Upper lobe of left lung (tissue), 6 donors: Measurements from ENCODE around the gene MEGF6. TPM values are rescaled to one million over a fixed set of nuclear protein-coding genes. Genes with fewer than 3 reads are reported as not detected.
A peak's percentile ranks its signal among the peaks of the same experiment; 100 is the strongest.

Source experiments
- ATAC-seq, 2 donors: fragments of 200-7000 bp; cut with Tn5 transposase; one replicate each; pipeline ENCODE4 v1.9.1; 2022; ENCODE audit warnings: mild to moderate bottlenecking in 2 of 2, moderate library complexity in 2 of 2; ENCODE audit not compliant: low FRiP score in 2 of 2
- DNase-seq, 2 donors: peaks; one replicate each; pipeline ENCODE4 v3.0.0-alpha.2; 2019 to 2020
- H3K27ac ChIP-seq, 4 donors: fragments of 200-600 bp; sonication (generic); one replicate each; pipeline ENCODE4 v1.5.1; 2016 to 2019
- H3K27me3 ChIP-seq, 4 donors: fragments of 200-600 bp; sonication (generic); one replicate each; pipeline ENCODE4 v1.5.1; 2017 to 2019
- H3K36me3 ChIP-seq, 4 donors: fragments of 200-600 bp; sonication (generic); one replicate each; pipeline ENCODE4 v1.5.1; 2016 to 2019
- H3K4me1 ChIP-seq, 4 donors: fragments of 200-600 bp; sonication (generic); one replicate each; pipeline ENCODE4 v1.5.1; 2018 to 2019
- H3K4me3 ChIP-seq, 4 donors: fragments of 200-600 bp; sonication (generic); one replicate each; pipeline ENCODE4 v1.5.1; 2017 to 2019; ENCODE audit warnings: mild to moderate bottlenecking in 2 of 4, moderate library complexity in 1 of 4
- H3K9me3 ChIP-seq, 4 donors: fragments of 200-600 bp; sonication (generic); one replicate each; pipeline ENCODE4 v1.5.1; 2018 to 2019
- CTCF ChIP-seq, 6 experiments: fragments of 450-650 bp in 4 of 6; fragments of 200-600 bp in 2 of 6; sonication (generic) in 2 of 6; IDR thresholded peaks; one replicate each; pipeline ENCODE4 v1.5.1; 2016 to 2019; ENCODE audit warnings: antibody characterized with exemption in 6 of 6
- EP300 ChIP-seq, 4 donors: sonication (generic); formaldehyde crosslinking; IDR thresholded peaks; one replicate each; pipeline ENCODE4 v1.5.1; 2017; ENCODE audit warnings: antibody characterized with exemption in 4 of 4, control low read depth in 2 of 4
- POLR2A ChIP-seq, 4 donors: fragments of 450-650 bp; IDR thresholded peaks; one replicate each; pipeline ENCODE4 v1.5.1; 2016 to 2017; ENCODE audit warnings: antibody characterized with exemption in 4 of 4, mild to moderate bottlenecking in 2 of 4
- POLR2AphosphoS5 ChIP-seq, 2 donors: sonication (generic); formaldehyde crosslinking; IDR thresholded peaks; one replicate each; pipeline ENCODE4 v1.5.1; 2017; ENCODE audit warnings: antibody characterized with exemption in 2 of 2
- WGBS, 2 donors: methylation state at CpG; one replicate each; pipeline ENCODE4 v1.1.5; 2017 to 2018; 5-methylcytosine and 5-hydroxymethylcytosine counted together
- total RNA-seq, 6 donors: library from RNA; depleted of rRNA in 4 of 6; stranded (reverse); fragments of >200 nt in 4 of 6; gene quantifications; one replicate each; pipeline versions ENCODE4 v1.1.0 to v1.2.1, GENCODE V29; 2016 to 2021
- donor health status: DM: no; HTN: no; CAD: no; lungs with moderate emphysema.
- donor health status: DM: no; HTN: yes; CAD: no; lungs with severe emphysema.

The MEGF6 gene
- total RNA-seq, 6 donors from 2014 or later, result 23.8 to 128 (median 83.5) TPM

GRCh38 chr1:3506943-3507342, 104.4 kb downstream of the MEGF6 start:
- Histone ChIP-seq H3K27ac (no peak overlapping the region), H3K36me3 (peaks cover 0 to 27% (median 13%) of the 10 kb centered on the region in 4 donors), H3K27me3 (no peaks in the 10 kb centered on the region), H3K4me1 (peaks cover 0 to 17% (median 10%) of the 10 kb centered on the region in 4 donors), H3K4me3 (no peak overlapping the region), H3K9me3 (no peaks in the 10 kb centered on the region)
- peak in 1 of 2 donors; percentile 21 for DNase-seq
- WGBS, 2 donors, result 92 to 93% methylated on average over 7 of the region's 7 CpGs
- TF ChIP-seq CTCF (IDR thresholded peaks at IDR 0.05), result no peak
- TF ChIP-seq EP300 (IDR thresholded peaks at IDR 0.05), result no peak
- TF ChIP-seq POLR2A (IDR thresholded peaks at IDR 0.05), result no peak
- no peak for TF ChIP-seq POLR2AphosphoS5 (IDR thresholded peaks at IDR 0.05)
- ATAC-seq, result no peak

- Histone ChIP-seq H3K27ac (no peak overlapping the region), H3K4me1 (peaks cover 0 to 17% (median 10%) of the 10 kb centered on the region in 4 donors), H3K36me3 (peaks cover 0 to 27% (median 13%) of the 10 kb centered on the region in 4 donors), H3K4me3 (no peak overlapping the region), H3K27me3 (no peaks in the 10 kb centered on the region), H3K9me3 (no peaks in the 10 kb centered on the region)
- 93 to 100% methylated on average over 3 to 14 of the region's 15 CpGs for WGBS, 2 donors
- TF ChIP-seq CTCF (IDR thresholded peaks at IDR 0.05), result no peak
- no peak for TF ChIP-seq POLR2A (IDR thresholded peaks at IDR 0.05)
- TF ChIP-seq POLR2AphosphoS5 (IDR thresholded peaks at IDR 0.05), result no peak
- DNase-seq (peak in 1 of 2 donors; percentile 70), ATAC-seq (no peak)
Measured at GRCh38 chr1:3506041-3506440, 105.3 kb downstream of the MEGF6 start.

- Histone ChIP-seq H3K9me3 (no peaks in the 10 kb centered on the region), H3K4me3 (no peak overlapping the region), H3K27ac (peak overlapping the region; percentile 15 to 73 (median 50)), H3K4me1 (peaks cover 0 to 17% (median 10%) of the 10 kb centered on the region in 4 donors), H3K36me3 (peaks cover 0 to 32% (median 15%) of the 10 kb centered on the region in 4 donors), H3K27me3 (no peaks in the 10 kb centered on the region)
- WGBS, 2 donors, result 86 to 97% methylated on average over 11 to 16 of the region's 20 CpGs
- no peak for ATAC-seq
- DNase-seq, result peak in 1 of 2 donors; percentile 79
- TF ChIP-seq POLR2A (IDR thresholded peaks at IDR 0.05) (no peak), CTCF (IDR thresholded peaks at IDR 0.05) (no peak), EP300 (IDR thresholded peaks at IDR 0.05) (no peak), POLR2AphosphoS5 (IDR thresholded peaks at IDR 0.05) (no peak)
Measured at GRCh38 chr1:3505161-3505560, 106.1 kb downstream of the MEGF6 start.

- Histone ChIP-seq H3K9me3 (no peaks in the 10 kb centered on the region), H3K27ac (peak overlapping the region; percentile 15 to 73 (median 50)), H3K27me3 (no peaks in the 10 kb centered on the region), H3K4me1 (peaks cover 0 to 17% (median 10%) of the 10 kb centered on the region in 4 donors), H3K36me3 (peaks cover 0 to 34% (median 16%) of the 10 kb centered on the region in 4 donors), H3K4me3 (no peak overlapping the region)
- ATAC-seq (peak in 1 of 2 donors; percentile 53), DNase-seq (no peak)
- WGBS, 2 donors, result 60 to 90% methylated on average over 2 to 5 of the region's 7 CpGs
- TF ChIP-seq POLR2AphosphoS5 (IDR thresholded peaks at IDR 0.05), result no peak
- TF ChIP-seq POLR2A (IDR thresholded peaks at IDR 0.05), result no peak
- TF ChIP-seq EP300 (IDR thresholded peaks at IDR 0.05), result no peak
- no peak for TF ChIP-seq CTCF (IDR thresholded peaks at IDR 0.05)
Measured at GRCh38 chr1:3504822-3505153, 106.5 kb downstream of the MEGF6 start.

GRCh38 chr1:3504151-3504821, 107.0 kb downstream of the MEGF6 start:
- Histone ChIP-seq H3K27me3 (no peaks in the 10 kb centered on the region), H3K4me3 (no peak overlapping the region), H3K27ac (peak overlapping the region; percentile 15 to 73 (median 50)), H3K9me3 (no peaks in the 10 kb centered on the region), H3K36me3 (peaks cover 0 to 36% (median 17%) of the 10 kb centered on the region in 4 donors), H3K4me1 (peaks cover 0 to 17% (median 10%) of the 10 kb centered on the region in 4 donors)
- ATAC-seq (peak in 1 of 2 donors; percentile 88), DNase-seq (peak; percentile 36 to 91)
- 79 to 87% methylated on average over 25 to 31 of the region's 31 CpGs for WGBS, 2 donors
- TF ChIP-seq POLR2AphosphoS5 (IDR thresholded peaks at IDR 0.05) (peak in 1 of 2 donors; percentile 41), POLR2A (IDR thresholded peaks at IDR 0.05) (no peak)
